GM18867 (cell line): Measurements from ENCODE around the gene CCNK.

Experiments
- ATAC-seq: cut with Tn5 transposase; IDR thresholded peaks from one replicate; pipeline ENCODE4 v1.9.1; 2021; ENCODE audit warnings: mild to moderate bottlenecking, moderate library complexity; ENCODE audit not compliant: unreplicated experiment

CCNK gene

GRCh38 chr14:99465288-99465687 is 15.9 kb upstream of the CCNK start:
- no peak for ATAC-seq

GRCh38 chr14:99466758-99467157 is 14.5 kb upstream of the CCNK start:
- ATAC-seq = no peak

- ATAC-seq = no peak
Measured at GRCh38 chr14:99467336-99468078, 13.7 kb upstream of the CCNK start.

GRCh38 chr14:99468081-99468480 is 13.1 kb upstream of the CCNK start:
- no peak for ATAC-seq

- ATAC-seq = no peak
Measured at GRCh38 chr14:99468836-99469592, 12.2 kb upstream of the CCNK start.

- ATAC-seq = no peak
Measured at GRCh38 chr14:99471731-99472130, 9.5 kb upstream of the CCNK start.

- ATAC-seq = no peak
Measured at GRCh38 chr14:99472937-99473336, 8.3 kb upstream of the CCNK start.

GRCh38 chr14:99473458-99473857 is 7.8 kb upstream of the CCNK start:
- no peak for ATAC-seq

GRCh38 chr14:99475179-99475578 is 6.0 kb upstream of the CCNK start:
- no peak for ATAC-seq

GRCh38 chr14:99475660-99476059 is 5.5 kb upstream of the CCNK start:
- no peak for ATAC-seq

- ATAC-seq = no peak
Measured at GRCh38 chr14:99476864-99477263, 4.3 kb upstream of the CCNK start.

GRCh38 chr14:99478128-99478527 is 3.1 kb upstream of the CCNK start:
- ATAC-seq = no peak

- no peak for ATAC-seq
Measured at GRCh38 chr14:99479160-99479905, 1.9 kb upstream of the CCNK start.

GRCh38 chr14:99479906-99480869 is 1.0 kb upstream of the CCNK start, which contains the start of gene SETD3:
Gene SETD3 (minus strand): TSS chr14:99480859. CDS start chr14:99465805, 15,054 bp downstream.
- ATAC-seq = peak; percentile 7

- ATAC-seq = no peak
Measured at GRCh38 chr14:99481745-99482099, 513 bp downstream of the CCNK start.

GRCh38 chr14:99484106-99484505 is 2.9 kb downstream of the CCNK start:
- ATAC-seq = no peak

GRCh38 chr14:99497341-99497740 is 16.1 kb downstream of the CCNK start:
- no peak for ATAC-seq

GRCh38 chr14:99497894-99498293 is 16.7 kb downstream of the CCNK start:
- ATAC-seq = no peak

GRCh38 chr14:99502989-99503421 is 21.8 kb downstream of the CCNK start:
- ATAC-seq = no peak

- ATAC-seq = no peak
Measured at GRCh38 chr14:99503848-99504453, 22.7 kb downstream of the CCNK start.
